HEK293 (cell line): ENCODE data around the gene IFFO2.

Experiments used
- CTCF ChIA-PET: fragments of 350-600 bp; formaldehyde crosslinking; extraction: SDS; loops from one replicate; lab custom pipeline; 2021; ENCODE audit warnings: antibody characterized with exemption; lab: Yijun Ruan, JAX
- POLR2A ChIA-PET: fragments of 300-600 bp; formaldehyde crosslinking; extraction: SDS; loops from one replicate; lab custom pipeline; 2020; ENCODE audit warnings: antibody characterized with exemption, inconsistent platforms; lab: Yijun Ruan, JAX
- H3K27ac ChIP-seq: fragments of 200-500 bp; sonication (Bioruptor generic); 2 replicates; pipeline ENCODE4 v1.5.1; 2014; ENCODE audit warnings: low read depth, low read length, control low read depth, inconsistent platforms; ENCODE audit errors: extremely low read depth
- H3K36me3 ChIP-seq, 2 experiments: fragments of 200-500 bp in 1 of 2; sonication (Bioruptor generic) in 1 of 2; 1 replicate in 1 of 2; 2 replicates in 1 of 2; pipeline ENCODE4 v1.5.1; 2014 to 2017; ENCODE audit warnings: inconsistent platforms in 2 of 2, low read length in 2 of 2; ENCODE audit not compliant: control insufficient read depth in 2 of 2, insufficient read depth in 1 of 2
- H3K4me1 ChIP-seq: fragments of 200-500 bp; sonication (Bioruptor generic); 2 replicates; pipeline ENCODE4 v1.5.1; 2014; ENCODE audit warnings: mild to moderate bottlenecking, low read length, inconsistent platforms; ENCODE audit not compliant: control insufficient read depth, insufficient read depth
- H3K4me3 ChIP-seq: 2 replicates; pipeline ENCODE4 v1.5.1; 2011; ENCODE audit warnings: low read depth, mild to moderate bottlenecking, control low read depth, low read length, moderate library complexity
- H3K9me3 ChIP-seq: fragments of 200-500 bp; sonication (Bioruptor generic); 2 replicates; pipeline ENCODE4 v1.5.1; 2014; ENCODE audit warnings: low read depth, low read length, inconsistent platforms; ENCODE audit not compliant: control insufficient read depth, insufficient read depth
- GLI2 ChIP-seq: fragments of 450-650 bp; formaldehyde crosslinking; IDR thresholded peaks from 2 replicates; pipeline ENCODE4; 2017; ENCODE audit warnings: missing biosample characterization, missing genetic modification characterization, low read depth, borderline replicate concordance
- HOXA7 ChIP-seq: sonication (generic); formaldehyde crosslinking; IDR thresholded peaks from 2 replicates; pipeline ENCODE4 v1.8.1; 2022; ENCODE audit warnings: missing genetic modification reagents, borderline replicate concordance
- KLF16 ChIP-seq: fragments of 450-650 bp; formaldehyde crosslinking; IDR thresholded peaks from 2 replicates; pipeline ENCODE4 v1.5.1; 2017; ENCODE audit warnings: missing biosample characterization, missing genetic modification characterization
- KLF9 ChIP-seq: fragments of 450-650 bp; formaldehyde crosslinking; IDR thresholded peaks from 2 replicates; pipeline ENCODE4 v1.5.1; 2016; ENCODE audit warnings: missing biosample characterization, missing genetic modification characterization, low read depth
- SCRT1 ChIP-seq: fragments of 450-650 bp; formaldehyde crosslinking; IDR thresholded peaks from 2 replicates; pipeline ENCODE4 v1.5.1; 2016; ENCODE audit warnings: missing biosample characterization, missing genetic modification characterization, borderline replicate concordance
- ZNF133 ChIP-seq: fragments of 450-650 bp; formaldehyde crosslinking; IDR thresholded peaks from 2 replicates; pipeline ENCODE4 v1.5.1; 2016; ENCODE audit warnings: missing biosample characterization, missing genetic modification characterization
- ZNF175 ChIP-seq: fragments of 450-650 bp; formaldehyde crosslinking; IDR thresholded peaks from 2 replicates; pipeline ENCODE4 v1.5.1; 2016; ENCODE audit warnings: missing biosample characterization, missing genetic modification characterization
- ZNF184 ChIP-seq: fragments of 450-650 bp; IDR thresholded peaks from 2 replicates; pipeline ENCODE4 v1.5.1; 2018; ENCODE audit warnings: missing biosample characterization, mild to moderate bottlenecking, missing genetic modification characterization
- ZNF202 ChIP-seq: fragments of 450-650 bp; formaldehyde crosslinking; IDR thresholded peaks from 2 replicates; pipeline ENCODE4 v1.5.1; 2016; ENCODE audit warnings: missing biosample characterization, missing genetic modification characterization, borderline replicate concordance
- ZNF23 ChIP-seq: fragments of 450-650 bp; formaldehyde crosslinking; IDR thresholded peaks from 2 replicates; pipeline ENCODE4 v1.5.1; 2016; ENCODE audit warnings: missing biosample characterization, missing genetic modification characterization, borderline replicate concordance
- ZNF302 ChIP-seq: fragments of 450-650 bp; formaldehyde crosslinking; IDR thresholded peaks from 2 replicates; pipeline ENCODE4 v1.5.1; 2016; ENCODE audit warnings: missing biosample characterization, missing genetic modification characterization, low read depth
- ZNF571 ChIP-seq: fragments of 450-650 bp; formaldehyde crosslinking; IDR thresholded peaks from 2 replicates; pipeline ENCODE4 v1.5.0; 2017; ENCODE audit warnings: missing biosample characterization, missing genetic modification characterization
- ZNF626 ChIP-seq: fragments of 450-650 bp; sonication (Bioruptor Pico); formaldehyde crosslinking; IDR thresholded peaks from 2 replicates; pipeline ENCODE4 v1.5.1; 2018; ENCODE audit warnings: missing biosample characterization, missing genetic modification characterization, inconsistent platforms
- ZNF639 ChIP-seq: fragments of 450-650 bp; formaldehyde crosslinking; IDR thresholded peaks from 2 replicates; pipeline ENCODE4 v1.5.1; 2016; ENCODE audit warnings: missing biosample characterization, missing genetic modification characterization
- ZNF664 ChIP-seq: fragments of 450-650 bp; formaldehyde crosslinking; IDR thresholded peaks from 2 replicates; pipeline ENCODE4 v1.5.1; 2016; ENCODE audit warnings: missing biosample characterization, missing genetic modification characterization
- ZNF704 ChIP-seq: fragments of 450-650 bp; formaldehyde crosslinking; IDR thresholded peaks from 2 replicates; pipeline ENCODE4 v1.5.1; 2016; ENCODE audit warnings: missing biosample characterization, missing genetic modification characterization
- ZNF792 ChIP-seq: fragments of 450-650 bp; formaldehyde crosslinking; IDR thresholded peaks from 2 replicates; pipeline ENCODE4 v1.5.1; 2016; ENCODE audit warnings: missing biosample characterization, missing genetic modification characterization
- TF ChIP-seq, protein P1 (sequence below): fragments of 450-650 bp; formaldehyde crosslinking; IDR thresholded peaks from 2 replicates; pipeline ENCODE4 v1.5.1; 2016; ENCODE audit warnings: missing biosample characterization, missing genetic modification characterization, borderline replicate concordance
- TF ChIP-seq, protein P2 (sequence below): fragments of 450-650 bp; formaldehyde crosslinking; IDR thresholded peaks from 2 replicates; pipeline ENCODE4 v1.5.1; 2016; ENCODE audit warnings: missing biosample characterization, missing genetic modification characterization, borderline replicate concordance

Gene IFFO2

DNA sequence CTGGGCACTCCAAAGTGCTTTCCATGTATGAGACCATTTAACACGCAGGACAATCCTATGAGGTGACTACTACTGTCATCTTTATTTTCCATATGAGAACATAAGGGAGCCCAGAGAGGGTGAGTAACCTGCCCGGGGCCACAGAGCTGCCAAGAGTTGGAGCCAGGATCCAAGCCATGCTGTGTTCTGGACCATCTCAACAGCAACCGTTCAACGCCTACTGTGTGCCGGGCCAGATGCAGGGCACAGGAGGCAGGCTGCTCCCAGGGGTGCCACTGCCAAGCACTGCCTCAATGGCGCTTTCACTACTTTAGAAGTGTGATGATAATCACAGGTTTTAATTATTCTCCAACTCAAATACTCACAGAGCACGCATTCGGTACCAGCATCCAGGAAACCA lies 57.9 kb downstream of the IFFO2 start:
- POLR2A ChIA-PET = no interaction called here
- H3K4me3 ChIP-seq = no peak overlapping the region
- peaks cover 0 to 4% of the 10 kb centered on the region in 2 experiments; a peak in 1 of 3 replicates for H3K36me3 ChIP-seq
- CTCF ChIA-PET = interaction anchor here (0.9 to 4.5 kb wide), 2 partner anchors 14 to 67 kb away, joined by 4 to 29 read pairs; no protein-coding TSS in a partner anchor
- TF ChIP-seq ZNF571 (tag by site-specific recombination) = no peak
- no peak for TF ChIP-seq ZNF639
- TF ChIP-seq GLI2 (tag by site-specific recombination) = no peak
- no peak for TF ChIP-seq ZNF704
- TF ChIP-seq KLF16 (tag by site-specific recombination) = no peak
- TF ChIP-seq ZNF184 (tag by site-specific recombination) = no peak
- TF ChIP-seq ZNF175 (tag by site-specific recombination) = no peak
- TF ChIP-seq ZNF792 = no peak
- no peak for TF ChIP-seq HOXA7 (CRISPR knock-in tag)
- TF ChIP-seq KLF9 (tag by site-specific recombination) = no peak
- TF ChIP-seq, protein P1, sequence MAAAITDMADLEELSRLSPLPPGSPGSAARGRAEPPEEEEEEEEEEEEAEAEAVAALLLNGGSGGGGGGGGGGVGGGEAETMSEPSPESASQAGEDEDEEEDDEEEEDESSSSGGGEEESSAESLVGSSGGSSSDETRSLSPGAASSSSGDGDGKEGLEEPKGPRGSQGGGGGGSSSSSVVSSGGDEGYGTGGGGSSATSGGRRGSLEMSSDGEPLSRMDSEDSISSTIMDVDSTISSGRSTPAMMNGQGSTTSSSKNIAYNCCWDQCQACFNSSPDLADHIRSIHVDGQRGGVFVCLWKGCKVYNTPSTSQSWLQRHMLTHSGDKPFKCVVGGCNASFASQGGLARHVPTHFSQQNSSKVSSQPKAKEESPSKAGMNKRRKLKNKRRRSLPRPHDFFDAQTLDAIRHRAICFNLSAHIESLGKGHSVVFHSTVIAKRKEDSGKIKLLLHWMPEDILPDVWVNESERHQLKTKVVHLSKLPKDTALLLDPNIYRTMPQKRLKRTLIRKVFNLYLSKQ = no peak
- no peak for TF ChIP-seq ZNF302
- no peak for TF ChIP-seq ZNF133 (tag by site-specific recombination)
- TF ChIP-seq ZNF664 (tag by site-specific recombination) = no peak
- TF ChIP-seq, protein P2, sequence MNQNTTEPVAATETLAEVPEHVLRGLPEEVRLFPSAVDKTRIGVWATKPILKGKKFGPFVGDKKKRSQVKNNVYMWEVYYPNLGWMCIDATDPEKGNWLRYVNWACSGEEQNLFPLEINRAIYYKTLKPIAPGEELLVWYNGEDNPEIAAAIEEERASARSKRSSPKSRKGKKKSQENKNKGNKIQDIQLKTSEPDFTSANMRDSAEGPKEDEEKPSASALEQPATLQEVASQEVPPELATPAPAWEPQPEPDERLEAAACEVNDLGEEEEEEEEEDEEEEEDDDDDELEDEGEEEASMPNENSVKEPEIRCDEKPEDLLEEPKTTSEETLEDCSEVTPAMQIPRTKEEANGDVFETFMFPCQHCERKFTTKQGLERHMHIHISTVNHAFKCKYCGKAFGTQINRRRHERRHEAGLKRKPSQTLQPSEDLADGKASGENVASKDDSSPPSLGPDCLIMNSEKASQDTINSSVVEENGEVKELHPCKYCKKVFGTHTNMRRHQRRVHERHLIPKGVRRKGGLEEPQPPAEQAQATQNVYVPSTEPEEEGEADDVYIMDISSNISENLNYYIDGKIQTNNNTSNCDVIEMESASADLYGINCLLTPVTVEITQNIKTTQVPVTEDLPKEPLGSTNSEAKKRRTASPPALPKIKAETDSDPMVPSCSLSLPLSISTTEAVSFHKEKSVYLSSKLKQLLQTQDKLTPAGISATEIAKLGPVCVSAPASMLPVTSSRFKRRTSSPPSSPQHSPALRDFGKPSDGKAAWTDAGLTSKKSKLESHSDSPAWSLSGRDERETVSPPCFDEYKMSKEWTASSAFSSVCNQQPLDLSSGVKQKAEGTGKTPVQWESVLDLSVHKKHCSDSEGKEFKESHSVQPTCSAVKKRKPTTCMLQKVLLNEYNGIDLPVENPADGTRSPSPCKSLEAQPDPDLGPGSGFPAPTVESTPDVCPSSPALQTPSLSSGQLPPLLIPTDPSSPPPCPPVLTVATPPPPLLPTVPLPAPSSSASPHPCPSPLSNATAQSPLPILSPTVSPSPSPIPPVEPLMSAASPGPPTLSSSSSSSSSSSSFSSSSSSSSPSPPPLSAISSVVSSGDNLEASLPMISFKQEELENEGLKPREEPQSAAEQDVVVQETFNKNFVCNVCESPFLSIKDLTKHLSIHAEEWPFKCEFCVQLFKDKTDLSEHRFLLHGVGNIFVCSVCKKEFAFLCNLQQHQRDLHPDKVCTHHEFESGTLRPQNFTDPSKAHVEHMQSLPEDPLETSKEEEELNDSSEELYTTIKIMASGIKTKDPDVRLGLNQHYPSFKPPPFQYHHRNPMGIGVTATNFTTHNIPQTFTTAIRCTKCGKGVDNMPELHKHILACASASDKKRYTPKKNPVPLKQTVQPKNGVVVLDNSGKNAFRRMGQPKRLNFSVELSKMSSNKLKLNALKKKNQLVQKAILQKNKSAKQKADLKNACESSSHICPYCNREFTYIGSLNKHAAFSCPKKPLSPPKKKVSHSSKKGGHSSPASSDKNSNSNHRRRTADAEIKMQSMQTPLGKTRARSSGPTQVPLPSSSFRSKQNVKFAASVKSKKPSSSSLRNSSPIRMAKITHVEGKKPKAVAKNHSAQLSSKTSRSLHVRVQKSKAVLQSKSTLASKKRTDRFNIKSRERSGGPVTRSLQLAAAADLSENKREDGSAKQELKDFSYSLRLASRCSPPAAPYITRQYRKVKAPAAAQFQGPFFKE (tag by site-specific recombination) = no peak
- no peak for TF ChIP-seq ZNF202 (tag by site-specific recombination)
- no peak for TF ChIP-seq ZNF23 (tag by site-specific recombination)
- no peak for TF ChIP-seq SCRT1
- TF ChIP-seq ZNF626 (tag by site-specific recombination) = no peak
- no peak overlapping the region for H3K27ac ChIP-seq
- 0 out of 2 replicates have a peak, but pooled peaks cover 3% of the 10 kb centered on the region for H3K4me1 ChIP-seq
- no peaks in the 10 kb centered on the region for H3K9me3 ChIP-seq
